HG02588 (cell line): ENCODE measurements around the gene VSX2.
A peak's percentile ranks its signal among the peaks of the same experiment; 100 is the strongest.

Source experiments
- ATAC-seq: cut with Tn5 transposase; IDR thresholded peaks from one replicate; pipeline ENCODE4 v1.9.1; 2021; ENCODE audit warnings: mild to moderate bottlenecking, moderate library complexity; ENCODE audit not compliant: unreplicated experiment

Gene VSX2

GRCh38 chr14:74238974-74239847, at the start of gene VSX2:
Gene VSX2 (plus strand): TSS chr14:74239449. CDS start chr14:74239562, 113 bp downstream.
- ATAC-seq: no peak

DNA sequence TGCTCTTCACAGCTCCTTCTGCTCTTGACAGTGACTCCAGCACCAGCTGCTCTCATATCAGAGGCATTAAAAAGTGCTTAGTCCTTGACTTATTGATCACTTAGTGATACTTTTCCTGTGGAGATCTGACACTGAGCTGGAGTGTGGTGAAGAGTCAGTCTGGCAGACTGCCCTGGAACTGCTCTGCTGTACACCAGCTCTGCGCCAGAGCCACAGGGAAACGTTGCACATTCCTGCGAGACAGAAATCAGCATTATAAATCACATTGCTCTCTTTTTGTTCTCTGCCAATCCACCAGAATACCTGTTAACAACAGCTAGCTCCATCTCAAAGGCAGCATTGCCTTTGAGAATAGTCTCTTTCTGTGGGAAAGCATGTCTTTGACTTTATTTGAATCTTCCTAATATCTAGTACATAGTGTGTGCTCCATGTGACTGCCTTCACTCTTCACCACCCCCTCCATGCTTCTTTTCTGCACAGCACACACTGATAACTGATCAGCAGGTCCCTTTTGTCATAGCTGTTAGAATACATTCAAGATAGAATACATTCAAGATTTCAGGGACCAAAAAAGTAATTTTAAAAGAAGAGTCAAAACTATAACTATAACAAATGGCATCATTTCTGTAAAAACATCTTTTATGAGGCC, 48.2 kb upstream of the VSX2 start:
- ATAC-seq: no peak

DNA sequence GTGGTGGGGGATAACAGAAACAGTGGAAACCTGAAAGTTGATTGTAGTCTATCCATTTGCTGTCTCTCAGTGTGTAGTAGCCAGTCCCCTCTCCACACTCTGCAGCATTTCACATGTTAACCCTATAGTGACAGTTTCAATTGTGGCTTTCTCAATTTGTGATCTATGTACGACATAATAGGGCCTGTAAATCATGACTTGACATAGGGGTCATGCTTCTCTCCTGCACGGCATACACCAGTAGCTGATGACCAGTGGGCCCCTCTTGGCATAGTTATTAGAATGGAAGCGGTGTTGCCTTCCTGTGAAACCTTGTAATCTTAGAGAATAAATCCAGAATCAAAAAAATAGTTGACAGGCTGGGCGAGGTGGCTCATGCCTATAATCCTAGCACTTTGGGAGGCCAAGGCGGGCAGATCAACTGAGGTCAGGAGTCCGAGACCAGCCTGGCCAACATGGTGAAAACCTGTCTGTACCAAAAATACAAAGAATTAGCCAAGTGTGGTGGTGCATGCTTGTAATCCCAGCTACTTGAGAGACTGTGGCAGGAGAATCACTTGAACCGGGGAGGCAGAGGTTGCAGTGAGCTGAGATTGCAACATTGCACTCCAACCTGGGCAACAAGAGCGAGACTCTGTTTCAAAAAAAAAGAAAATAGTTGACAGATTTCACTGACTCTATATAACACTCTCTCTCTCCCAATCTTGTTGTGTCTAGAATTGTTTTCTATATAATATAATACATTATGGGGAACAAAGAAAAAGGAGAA, 44.6 kb upstream of the VSX2 start:
- no peak for ATAC-seq

DNA sequence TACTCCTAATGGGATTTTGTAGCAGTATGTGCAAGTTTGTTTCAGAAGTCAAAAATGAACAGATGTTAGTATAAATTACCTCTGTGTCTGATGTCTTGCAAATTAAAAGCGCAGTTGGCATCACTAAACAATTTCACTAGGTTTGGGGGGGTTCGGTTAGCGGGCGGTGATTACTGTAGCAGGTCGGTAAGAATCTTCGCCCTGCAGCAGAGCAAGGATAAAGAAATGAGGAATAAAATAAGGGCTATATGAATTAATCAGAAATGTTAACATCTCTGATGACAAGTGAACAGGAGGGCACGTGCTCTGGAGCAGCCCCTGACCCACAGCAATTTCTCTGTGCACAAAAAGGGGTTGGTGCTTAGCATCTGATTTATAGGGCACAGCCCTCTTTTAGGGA, 43.6 kb upstream of the VSX2 start:
- no peak for ATAC-seq

DNA sequence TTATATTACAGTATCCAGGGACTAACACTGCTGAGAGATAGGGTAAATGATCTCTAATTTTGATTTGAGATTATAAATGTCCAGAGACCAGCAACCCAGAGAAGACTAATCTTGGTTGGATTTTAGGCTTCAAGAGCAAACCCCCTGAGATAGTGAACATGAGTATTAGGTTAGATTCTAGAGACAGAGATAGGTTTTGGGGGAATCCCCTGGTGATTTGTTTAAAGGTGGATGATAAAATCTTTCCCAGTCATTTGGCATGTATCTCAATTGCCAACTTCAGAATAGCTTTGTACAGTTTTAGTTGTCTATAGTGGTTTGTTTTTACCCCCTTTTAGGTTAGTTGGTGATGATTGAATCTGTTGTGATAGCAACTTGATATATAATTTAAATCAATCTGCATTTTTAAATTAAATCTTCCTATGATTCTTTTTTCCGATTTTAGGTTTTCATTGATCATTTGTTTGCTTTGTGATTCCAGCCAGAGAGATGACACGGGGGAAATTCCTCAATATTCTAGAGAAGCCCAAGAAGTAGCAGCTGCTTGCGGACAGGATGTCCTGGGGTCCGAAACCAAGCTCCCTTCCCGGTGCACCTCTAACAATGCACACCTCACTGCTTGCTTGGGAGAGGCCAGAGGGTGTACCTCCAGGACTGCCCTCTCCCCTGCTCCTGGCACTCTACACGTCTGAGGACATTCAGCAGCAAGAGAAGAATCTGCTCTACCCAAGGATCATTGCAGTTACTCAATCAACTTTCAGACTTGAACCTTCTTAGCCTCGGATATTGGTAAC, 40.6 kb upstream of the VSX2 start:
- no peak for ATAC-seq

DNA sequence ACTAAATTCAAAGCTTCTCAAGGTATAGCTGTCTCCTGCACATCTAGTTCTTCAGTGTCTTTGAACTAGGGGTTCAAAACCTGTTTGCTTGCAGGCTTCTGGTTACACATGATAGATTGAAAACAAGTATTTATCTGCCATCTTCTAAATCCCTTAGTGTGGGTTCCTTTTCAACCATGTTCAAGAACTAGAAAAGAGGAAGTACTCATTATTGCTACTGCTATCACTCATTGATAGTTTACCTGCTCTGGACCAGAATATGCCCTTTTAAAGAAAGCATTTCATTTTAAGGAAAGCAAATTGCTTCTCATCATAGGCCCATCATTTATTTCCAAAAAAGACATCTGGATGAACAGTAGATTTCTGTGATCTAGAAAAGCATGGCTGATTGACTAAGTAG, 37.1 kb upstream of the VSX2 start:
- ATAC-seq: no peak

DNA sequence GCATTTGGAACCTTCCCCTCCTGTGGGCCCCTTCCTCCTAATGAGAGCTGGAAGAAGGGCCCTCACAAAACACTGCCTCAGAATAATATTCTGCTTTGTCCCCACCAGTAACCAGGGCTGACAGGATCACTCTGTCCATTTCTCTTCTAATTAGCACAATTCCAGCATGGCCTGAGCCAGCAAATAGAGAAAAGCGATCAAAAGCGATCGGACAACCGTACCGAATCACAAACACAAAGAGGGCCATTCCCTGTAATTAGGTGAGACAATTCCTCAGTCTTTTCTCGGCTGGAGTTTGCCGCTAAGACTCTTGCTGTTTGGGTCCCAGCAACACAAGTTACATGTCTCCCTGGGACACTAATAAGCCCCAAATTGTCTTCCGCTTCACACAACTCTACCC, 35.6 kb upstream of the VSX2 start:
- ATAC-seq: no peak

DNA sequence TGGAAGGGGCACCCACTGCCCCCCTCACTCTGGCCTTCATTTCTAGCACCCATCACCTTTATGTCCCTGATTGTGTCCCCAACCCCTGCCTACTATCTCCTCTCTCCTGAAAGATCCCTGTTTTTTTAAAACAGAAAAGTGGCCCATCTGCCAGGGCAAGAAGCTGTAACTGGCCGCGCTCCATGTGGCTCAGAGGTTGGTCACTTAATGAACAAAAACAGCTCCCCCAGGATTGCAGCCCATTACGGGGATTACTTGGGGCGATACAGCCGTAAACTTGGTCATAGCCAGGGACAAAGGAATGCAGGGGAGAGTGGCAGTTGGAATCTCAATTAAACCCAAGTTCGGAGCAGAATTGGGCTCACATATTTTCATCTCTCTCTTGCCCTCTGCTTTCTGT, 34.8 kb upstream of the VSX2 start:
- ATAC-seq: no peak

GRCh38 chr14:74205882-74206281, 33.4 kb upstream of the VSX2 start:
- ATAC-seq: no peak

GRCh38 chr14:74207943-74208342, 31.3 kb upstream of the VSX2 start:
- ATAC-seq: no peak

GRCh38 chr14:74208642-74209041, 30.6 kb upstream of the VSX2 start:
- ATAC-seq: no peak

DNA sequence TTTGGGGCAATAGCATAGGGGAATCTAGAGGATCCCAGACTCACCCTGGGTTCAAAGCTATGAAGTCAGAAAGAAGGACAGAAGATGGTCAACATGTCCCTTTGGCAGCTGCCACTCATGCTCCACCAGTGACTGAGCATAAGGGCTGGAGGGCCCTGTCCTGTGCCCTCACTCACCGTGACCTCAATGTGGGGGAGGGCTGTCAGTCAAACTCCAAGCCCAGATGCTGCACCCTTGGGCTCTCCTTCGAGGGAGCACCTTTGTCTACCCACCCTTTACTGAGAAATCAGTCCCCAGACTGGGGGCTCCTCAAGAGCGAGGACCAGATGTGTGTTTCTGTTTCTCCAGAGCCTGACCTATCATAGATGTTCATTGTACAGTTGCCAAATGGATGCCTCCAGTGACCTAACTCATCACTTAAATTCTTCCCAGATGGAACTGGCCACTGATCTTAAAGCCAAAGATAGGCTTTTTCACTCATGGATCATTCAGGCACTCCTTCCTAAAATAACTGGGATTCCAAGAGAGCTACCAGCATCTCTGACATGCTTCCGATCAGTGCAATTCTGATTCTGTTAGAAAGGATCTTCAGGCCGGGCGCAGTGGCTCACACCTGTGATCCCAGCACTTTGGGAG, 27.2 kb upstream of the VSX2 start:
- ATAC-seq: no peak

- ATAC-seq: no peak
These were observed 25.1 kb upstream of the VSX2 start for GRCh38 chr14:74213907-74214803.

DNA sequence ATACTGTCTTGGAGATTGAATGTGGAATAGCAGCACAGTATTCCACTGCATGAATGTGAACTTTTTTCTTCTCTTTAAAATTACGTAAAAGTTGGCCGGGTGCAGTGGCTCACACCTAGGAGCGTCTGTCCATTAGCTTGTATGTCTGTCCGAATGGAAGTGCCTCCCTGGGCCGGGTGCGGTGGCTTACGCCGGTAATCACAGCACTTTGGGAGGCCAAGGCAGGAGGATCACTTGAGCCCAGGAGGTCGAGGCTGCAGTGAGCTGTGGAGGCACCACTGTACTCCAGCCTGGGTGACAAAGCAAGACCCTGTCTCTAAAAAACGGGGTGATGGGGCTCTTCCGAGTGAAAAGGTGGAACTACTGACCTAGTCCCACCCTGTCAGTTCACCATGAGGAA, 22.6 kb upstream of the VSX2 start:
- ATAC-seq: no peak

DNA sequence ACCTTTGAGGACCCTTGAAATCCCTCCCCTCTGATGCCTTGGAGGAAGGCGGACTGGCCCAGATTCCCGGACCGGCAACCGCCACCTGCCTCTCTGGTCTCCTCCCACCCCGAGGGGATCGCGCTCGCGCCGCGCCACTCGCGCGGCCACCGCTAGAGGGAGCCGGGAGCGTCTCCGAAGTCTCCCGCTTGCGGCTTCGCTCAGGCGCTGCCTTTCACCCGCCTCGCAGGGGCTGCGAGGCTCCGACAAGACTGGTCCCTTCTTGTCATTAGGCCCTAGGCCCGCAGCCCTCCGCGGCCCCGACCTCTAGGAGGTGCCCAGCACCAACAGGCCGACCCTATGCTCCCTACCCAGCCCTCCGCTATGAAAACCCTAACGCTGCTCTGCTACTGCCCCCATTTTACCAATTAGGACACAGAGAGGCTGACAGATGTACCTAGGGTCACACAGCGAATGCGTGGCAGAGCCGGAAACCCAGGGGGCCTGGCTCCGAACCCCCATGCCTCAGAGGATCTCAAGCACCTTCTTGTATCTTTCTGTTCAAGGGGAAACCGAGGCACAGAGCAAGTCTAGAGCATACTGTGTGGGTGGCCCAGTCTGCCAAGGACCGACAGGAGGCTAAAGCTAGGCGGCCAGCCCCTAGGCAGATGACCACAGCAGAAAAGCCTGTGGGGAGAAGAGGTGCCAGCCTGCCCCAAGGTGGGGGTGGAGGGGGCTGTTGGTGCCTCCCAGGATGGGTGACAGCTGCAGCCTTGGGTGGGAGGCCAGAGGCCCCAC, 21.4 kb upstream of the VSX2 start:
- peak; percentile 65 for ATAC-seq

DNA sequence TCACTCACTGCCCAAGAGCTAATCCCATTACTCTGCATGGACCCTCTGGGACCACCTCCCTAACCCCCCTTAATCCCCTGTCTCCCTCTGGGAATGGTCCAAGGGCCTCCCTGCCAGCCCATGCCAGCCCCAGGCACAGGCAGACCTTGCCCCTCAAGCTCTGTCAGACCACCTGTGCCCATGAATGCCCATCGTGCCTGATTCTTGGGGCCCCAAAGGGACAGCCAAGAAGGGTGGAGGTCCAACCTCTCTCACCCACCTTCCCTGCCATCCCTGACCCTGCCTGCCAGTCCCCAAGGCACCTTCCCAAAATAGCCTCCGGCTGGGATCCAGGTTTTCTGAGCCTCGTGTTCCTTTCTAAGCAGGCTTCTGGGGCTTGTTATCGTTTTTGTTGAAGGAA, 20.8 kb upstream of the VSX2 start:
- ATAC-seq: no peak

- no peak for ATAC-seq
These were observed 19.7 kb upstream of the VSX2 start for GRCh38 chr14:74219277-74220205.

DNA sequence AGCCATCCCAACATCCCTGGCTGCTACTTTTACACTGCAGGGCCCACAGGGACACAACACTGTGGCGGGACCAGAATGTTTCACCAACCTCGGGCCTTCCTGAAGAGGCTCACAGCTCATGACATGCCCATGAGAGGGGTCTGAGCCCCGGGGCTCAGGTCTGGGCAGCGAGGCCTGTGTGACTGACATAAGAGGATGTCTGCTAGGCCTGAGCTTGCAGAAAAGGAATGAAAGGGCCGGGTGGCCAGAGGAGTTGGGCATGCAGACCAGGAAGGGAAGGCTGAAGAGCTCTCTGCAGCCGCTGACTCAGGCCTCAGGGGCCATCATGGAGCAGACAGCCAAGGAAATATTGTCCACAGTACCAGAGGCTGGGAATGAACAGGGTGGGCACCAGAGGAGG, 18.3 kb upstream of the VSX2 start:
- no peak for ATAC-seq
